Thyroid gland (tissue), 4 donors: ENCODE measurements around the gene PURB.

ENCODE experiments used
- POLR2A ChIP-seq, 2 donors: fragments of 450-650 bp; IDR thresholded peaks; one replicate each; pipeline ENCODE4 v1.6.1; 2017; ENCODE audit warnings: antibody characterized with exemption in 2 of 2, mild to moderate bottlenecking in 2 of 2, moderate library complexity in 1 of 2
- TF ChIP-seq, protein P1 (sequence below), 6 experiments: fragments of 200-600 bp in 3 of 6; fragments of 450-650 bp in 3 of 6; sonication (generic) in 3 of 6; IDR thresholded peaks; one replicate each; pipeline ENCODE4 v1.5.1; 2016 to 2019; ENCODE audit warnings: antibody characterized with exemption in 6 of 6, mild to moderate bottlenecking in 2 of 6, inconsistent platforms in 1 of 6, moderate library complexity in 1 of 6

DNA sequence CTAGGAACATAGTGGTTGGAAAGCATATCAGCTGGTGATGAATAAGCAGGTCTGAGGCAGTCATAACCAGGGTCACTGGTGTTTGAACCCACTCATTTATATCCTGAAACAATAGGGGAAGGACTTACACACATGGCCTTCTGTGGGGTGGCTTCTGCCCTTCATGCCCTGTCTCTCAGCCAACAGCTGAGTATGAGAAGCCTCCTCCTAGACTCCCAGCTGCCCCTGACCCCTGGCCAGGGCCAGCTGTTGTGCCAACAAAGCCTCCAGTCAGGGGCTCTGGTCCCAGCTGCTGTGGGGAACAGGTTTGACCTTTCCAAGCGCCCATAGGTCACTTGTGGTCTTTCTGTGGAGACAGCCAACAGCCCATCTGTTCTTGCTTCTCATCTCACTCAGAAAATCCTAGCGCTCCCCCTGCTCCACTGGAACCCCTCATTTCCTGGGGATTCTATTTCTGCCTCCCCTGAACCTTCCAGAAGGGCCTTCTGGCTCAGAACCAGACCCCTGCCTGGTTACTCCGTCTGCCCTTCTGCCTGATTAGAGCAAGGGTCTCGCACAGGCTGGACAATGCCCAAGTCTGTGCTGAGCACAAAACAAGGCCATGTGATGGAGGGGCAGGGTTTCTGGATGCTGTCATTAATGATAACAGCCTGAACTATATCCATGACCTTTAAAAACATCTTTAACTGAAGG lies 9.7 kb upstream of the PURB start:
- TF ChIP-seq, protein P1, sequence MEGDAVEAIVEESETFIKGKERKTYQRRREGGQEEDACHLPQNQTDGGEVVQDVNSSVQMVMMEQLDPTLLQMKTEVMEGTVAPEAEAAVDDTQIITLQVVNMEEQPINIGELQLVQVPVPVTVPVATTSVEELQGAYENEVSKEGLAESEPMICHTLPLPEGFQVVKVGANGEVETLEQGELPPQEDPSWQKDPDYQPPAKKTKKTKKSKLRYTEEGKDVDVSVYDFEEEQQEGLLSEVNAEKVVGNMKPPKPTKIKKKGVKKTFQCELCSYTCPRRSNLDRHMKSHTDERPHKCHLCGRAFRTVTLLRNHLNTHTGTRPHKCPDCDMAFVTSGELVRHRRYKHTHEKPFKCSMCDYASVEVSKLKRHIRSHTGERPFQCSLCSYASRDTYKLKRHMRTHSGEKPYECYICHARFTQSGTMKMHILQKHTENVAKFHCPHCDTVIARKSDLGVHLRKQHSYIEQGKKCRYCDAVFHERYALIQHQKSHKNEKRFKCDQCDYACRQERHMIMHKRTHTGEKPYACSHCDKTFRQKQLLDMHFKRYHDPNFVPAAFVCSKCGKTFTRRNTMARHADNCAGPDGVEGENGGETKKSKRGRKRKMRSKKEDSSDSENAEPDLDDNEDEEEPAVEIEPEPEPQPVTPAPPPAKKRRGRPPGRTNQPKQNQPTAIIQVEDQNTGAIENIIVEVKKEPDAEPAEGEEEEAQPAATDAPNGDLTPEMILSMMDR (IDR thresholded peaks at IDR 0.05): no peak
- TF ChIP-seq POLR2A (IDR thresholded peaks at IDR 0.05): no peak
